Panc1 (cell line): ENCODE measurements around the gene BICD1.

ENCODE experiments used
- POLR2AphosphoS5 ChIP-seq: IDR thresholded peaks from 2 replicates; pipeline ENCODE4 v1.6.1; 2012; ENCODE audit warnings: mild to moderate bottlenecking, low read depth, low read length, moderate library complexity
- SIN3A ChIP-seq: IDR thresholded peaks from 2 replicates; pipeline ENCODE4 v1.6.1; 2012; ENCODE audit warnings: low read depth, mild to moderate bottlenecking, low read length, moderate library complexity, borderline replicate concordance; ENCODE audit not compliant: insufficient read depth
- TF ChIP-seq, protein P1 (sequence below): fragments of 450-650 bp; IDR thresholded peaks from 2 replicates; pipeline ENCODE4 v1.5.1; 2017; ENCODE audit warnings: mild to moderate bottlenecking

GRCh38 chr12:32379667-32380066 is 273.0 kb downstream of the BICD1 start:
- TF ChIP-seq, protein P1, sequence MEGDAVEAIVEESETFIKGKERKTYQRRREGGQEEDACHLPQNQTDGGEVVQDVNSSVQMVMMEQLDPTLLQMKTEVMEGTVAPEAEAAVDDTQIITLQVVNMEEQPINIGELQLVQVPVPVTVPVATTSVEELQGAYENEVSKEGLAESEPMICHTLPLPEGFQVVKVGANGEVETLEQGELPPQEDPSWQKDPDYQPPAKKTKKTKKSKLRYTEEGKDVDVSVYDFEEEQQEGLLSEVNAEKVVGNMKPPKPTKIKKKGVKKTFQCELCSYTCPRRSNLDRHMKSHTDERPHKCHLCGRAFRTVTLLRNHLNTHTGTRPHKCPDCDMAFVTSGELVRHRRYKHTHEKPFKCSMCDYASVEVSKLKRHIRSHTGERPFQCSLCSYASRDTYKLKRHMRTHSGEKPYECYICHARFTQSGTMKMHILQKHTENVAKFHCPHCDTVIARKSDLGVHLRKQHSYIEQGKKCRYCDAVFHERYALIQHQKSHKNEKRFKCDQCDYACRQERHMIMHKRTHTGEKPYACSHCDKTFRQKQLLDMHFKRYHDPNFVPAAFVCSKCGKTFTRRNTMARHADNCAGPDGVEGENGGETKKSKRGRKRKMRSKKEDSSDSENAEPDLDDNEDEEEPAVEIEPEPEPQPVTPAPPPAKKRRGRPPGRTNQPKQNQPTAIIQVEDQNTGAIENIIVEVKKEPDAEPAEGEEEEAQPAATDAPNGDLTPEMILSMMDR, result no peak
- TF ChIP-seq POLR2AphosphoS5, result no peak
- no peak for TF ChIP-seq SIN3A
